IPS-18a (cell line): Measurements from ENCODE around the gene MYH7.

Experiments used
- H3K27ac ChIP-seq: one replicate; pipeline ENCODE4 v1.5.1; 2013; ENCODE audit warnings: low read length
- H3K27me3 ChIP-seq: one replicate; pipeline ENCODE4 v1.6.1; 2013; ENCODE audit warnings: mild to moderate bottlenecking, low read length; ENCODE audit not compliant: control insufficient read depth, insufficient read depth
- H3K36me3 ChIP-seq: one replicate; pipeline ENCODE4 v1.6.1; 2013; ENCODE audit warnings: low read depth, low read length; ENCODE audit not compliant: control insufficient read depth
- H3K4me1 ChIP-seq: one replicate; pipeline ENCODE4 v1.6.1; 2013; ENCODE audit warnings: low read depth, low read length; ENCODE audit not compliant: control insufficient read depth
- H3K4me3 ChIP-seq: one replicate; pipeline ENCODE4 v1.5.1; 2013; ENCODE audit warnings: low read length
- H3K9ac ChIP-seq: one replicate; pipeline ENCODE4 v1.6.1; 2013; ENCODE audit warnings: mild to moderate bottlenecking, low read length, moderate library complexity
- H3K9me3 ChIP-seq: one replicate; pipeline ENCODE4 v1.6.1; 2013; ENCODE audit warnings: low read depth, low read length; ENCODE audit not compliant: control insufficient read depth

The MYH7 gene

DNA sequence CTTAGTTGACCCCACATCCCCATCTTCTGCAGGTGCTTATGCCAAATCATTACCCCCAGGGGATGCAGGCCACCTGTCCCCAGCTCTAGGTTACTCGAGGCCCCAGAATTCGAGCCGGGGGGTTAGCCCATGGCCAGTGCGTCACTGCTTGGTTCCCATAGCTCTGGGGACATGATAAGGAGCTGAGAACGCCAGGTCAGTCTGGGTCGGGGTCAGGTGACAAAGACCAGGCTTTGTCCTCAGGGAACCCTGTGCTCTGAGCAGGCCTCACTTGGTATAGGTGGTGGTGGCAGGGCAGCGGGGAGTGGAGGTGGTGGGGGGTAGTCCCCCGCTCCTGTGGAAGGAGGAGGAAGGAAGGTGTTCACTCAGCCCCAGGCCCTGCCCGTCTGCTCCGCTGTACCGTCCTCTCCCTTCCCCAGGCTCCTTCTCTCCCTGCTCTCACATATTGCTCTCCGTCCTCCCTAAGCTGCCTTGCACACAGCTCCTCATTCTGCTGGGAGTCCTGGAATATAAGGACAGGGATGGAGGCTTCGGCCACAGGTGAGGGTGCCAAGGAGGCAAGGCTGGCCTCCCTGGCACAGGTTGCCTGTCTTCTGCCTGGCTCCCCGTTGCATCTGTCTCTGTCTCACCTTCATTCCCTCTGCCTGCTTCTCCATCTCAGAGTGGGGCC, 25.4 kb downstream of the MYH7 start:
- Histone ChIP-seq H3K9ac (no peak overlapping the region), H3K4me3 (no peak overlapping the region), H3K4me1 (no peaks in the 10 kb centered on the region), H3K36me3 (no peaks in the 10 kb centered on the region), H3K27me3 (no peaks in the 10 kb centered on the region), H3K27ac (no peak overlapping the region), H3K9me3 (no peaks in the 10 kb centered on the region)

DNA sequence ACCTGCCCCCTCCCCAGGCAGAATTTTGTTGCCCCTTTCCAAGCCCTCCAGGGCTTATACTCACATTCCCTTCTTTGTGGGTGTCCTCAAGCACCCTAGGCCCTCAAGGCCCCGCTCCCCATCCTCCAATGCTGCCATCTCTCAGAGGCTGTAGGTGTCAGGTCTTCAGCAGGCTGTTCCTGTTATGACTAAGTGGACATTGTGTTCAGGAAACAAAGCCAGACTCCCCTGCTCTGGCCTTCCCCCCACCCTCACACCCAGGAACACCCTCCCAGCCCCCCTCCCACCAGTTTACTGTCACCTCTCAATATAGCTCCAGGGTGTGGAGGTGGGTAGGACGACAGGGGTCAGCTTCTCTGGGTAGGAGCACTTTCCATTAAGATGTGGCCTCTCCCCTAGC, 26.0 kb downstream of the MYH7 start:
- Histone ChIP-seq H3K9me3 (no peaks in the 10 kb centered on the region), H3K27ac (no peak overlapping the region), H3K4me3 (no peak overlapping the region), H3K36me3 (no peaks in the 10 kb centered on the region), H3K27me3 (no peaks in the 10 kb centered on the region), H3K4me1 (no peaks in the 10 kb centered on the region), H3K9ac (no peak overlapping the region)

DNA sequence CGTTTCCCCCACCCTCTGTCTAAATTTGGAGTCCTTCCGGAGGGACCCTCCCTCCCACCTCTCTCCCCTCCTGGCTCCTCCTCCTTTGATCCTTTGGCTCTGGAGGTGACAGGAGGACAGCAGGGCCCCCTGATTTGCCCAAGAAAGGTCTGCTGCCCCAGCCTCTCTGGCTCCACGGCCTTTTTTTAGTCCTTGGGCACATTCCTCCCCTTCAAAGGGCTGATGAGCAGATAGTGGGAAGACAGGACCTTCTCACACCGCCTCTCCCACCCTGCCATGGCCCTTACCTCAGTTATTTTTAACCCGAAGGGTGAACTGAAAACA, 27.2 kb downstream of the MYH7 start:
- H3K9ac ChIP-seq: no peak overlapping the region
- H3K27ac ChIP-seq: no peak overlapping the region
- no peaks in the 10 kb centered on the region for H3K27me3 ChIP-seq
- H3K4me3 ChIP-seq: no peak overlapping the region
- no peaks in the 10 kb centered on the region for H3K36me3 ChIP-seq
- no peaks in the 10 kb centered on the region for H3K9me3 ChIP-seq
- no peaks in the 10 kb centered on the region for H3K4me1 ChIP-seq

DNA sequence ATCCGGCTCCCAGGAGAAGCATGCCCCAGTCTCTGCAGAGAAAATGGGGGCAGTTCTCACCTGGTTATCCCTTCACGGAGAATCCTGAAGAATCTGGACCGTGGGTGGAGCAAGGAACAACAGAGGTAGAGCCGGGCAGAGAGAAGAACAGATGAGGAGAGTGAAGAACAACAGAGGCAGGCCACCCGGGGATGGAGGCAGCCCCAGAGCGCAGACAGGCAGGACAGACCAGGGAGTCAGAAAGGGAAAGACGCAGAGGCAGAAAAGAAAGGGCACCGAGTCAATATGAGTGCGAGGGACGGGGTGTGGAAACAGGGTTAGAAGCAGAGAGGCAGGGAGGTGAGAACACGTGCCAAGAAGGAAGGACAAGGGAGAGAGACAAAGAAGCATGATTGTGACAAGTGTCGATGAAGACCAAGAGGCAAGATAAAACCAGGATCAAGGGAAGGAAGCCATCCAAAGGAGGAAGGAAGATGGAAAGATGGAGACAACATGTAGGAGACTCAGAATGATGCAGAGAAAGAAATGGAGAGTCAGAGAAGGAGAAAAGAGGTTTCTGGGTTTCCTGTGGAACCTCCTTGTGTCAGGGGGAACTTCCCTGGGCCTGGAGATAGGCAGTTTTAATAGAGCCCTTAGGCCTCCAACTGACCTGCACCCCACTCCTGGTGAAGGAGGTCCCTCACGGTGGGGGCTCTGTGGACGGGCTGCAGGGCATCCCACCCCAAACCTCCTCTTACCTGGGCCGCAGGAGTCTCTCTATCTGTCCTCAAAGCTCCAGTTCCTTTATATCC, 27.7 kb downstream of the MYH7 start, which contains the start of gene MYH6:
MYH6 (minus strand) TSS at position 758 of the 791 bp plus-strand sequence. CDS start 1,050 bp downstream, outside the sequence.
- Histone ChIP-seq H3K4me3 (no peak within 1 kb of the TSS), H3K9me3 (no peaks in the 10 kb centered on the region), H3K36me3 (no peaks in the 10 kb centered on the region), H3K27me3 (no peaks in the 10 kb centered on the region), H3K9ac (no peak within 1 kb of the TSS), H3K27ac (no peak within 1 kb of the TSS), H3K4me1 (no peaks in the 10 kb centered on the region)

DNA sequence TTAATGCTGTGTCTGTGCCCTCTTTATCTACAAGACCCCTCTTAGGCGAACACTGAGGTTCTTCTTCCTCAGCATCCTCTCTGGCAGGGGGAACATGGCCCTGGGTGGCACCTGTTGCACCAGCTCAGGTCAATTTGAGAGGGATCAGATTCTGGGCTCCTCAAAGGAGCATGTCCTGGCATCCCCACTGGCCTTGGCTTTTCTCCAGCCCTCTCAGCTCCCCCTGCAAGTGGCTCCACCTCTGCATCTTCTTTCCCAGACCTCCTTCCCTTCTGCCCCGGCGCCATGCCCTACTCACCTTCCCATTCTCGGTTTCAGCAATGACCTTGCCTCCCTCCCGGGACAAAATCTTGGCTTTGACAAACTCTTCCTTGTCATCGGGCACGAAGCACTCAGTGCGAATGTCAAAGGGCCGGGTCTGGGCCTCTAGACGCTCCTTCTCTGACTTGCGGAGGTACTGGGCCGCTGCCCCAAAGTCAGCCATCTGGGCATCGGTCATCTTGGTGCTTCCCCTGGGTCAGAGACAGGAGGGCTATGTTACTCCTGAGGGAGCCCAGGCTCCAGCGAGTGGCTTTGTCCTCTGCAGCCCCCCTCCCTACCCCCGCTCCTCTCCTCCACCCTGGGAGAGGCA, 28.6 kb downstream of the MYH7 start:
- Histone ChIP-seq H3K4me3 (no peak overlapping the region), H3K9ac (no peak overlapping the region), H3K9me3 (no peaks in the 10 kb centered on the region), H3K27me3 (no peaks in the 10 kb centered on the region), H3K36me3 (no peaks in the 10 kb centered on the region), H3K4me1 (no peaks in the 10 kb centered on the region), H3K27ac (no peak overlapping the region)

DNA sequence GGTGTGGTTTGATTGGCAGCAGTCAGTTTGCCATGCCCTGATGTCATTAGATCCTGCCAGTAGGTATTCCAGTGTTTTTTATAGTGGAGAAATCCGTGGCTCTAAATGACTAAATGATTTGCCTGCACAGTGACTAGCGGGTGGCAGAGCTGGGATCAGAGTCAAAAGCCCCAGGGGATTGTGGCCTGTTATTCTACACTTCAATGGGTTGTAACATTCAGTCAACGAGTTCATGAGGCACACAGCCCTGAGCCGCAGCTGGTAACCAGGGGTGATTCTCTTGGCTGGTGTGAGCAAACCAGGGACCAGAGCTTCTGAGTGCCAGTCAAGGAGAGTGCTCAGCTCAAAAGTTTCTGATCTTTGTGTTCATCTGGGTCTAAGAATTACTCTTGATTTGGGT, 29.2 kb downstream of the MYH7 start:
- no peaks in the 10 kb centered on the region for H3K9me3 ChIP-seq
- no peaks in the 10 kb centered on the region for H3K4me1 ChIP-seq
- H3K9ac ChIP-seq: no peak overlapping the region
- no peak overlapping the region for H3K4me3 ChIP-seq
- no peaks in the 10 kb centered on the region for H3K36me3 ChIP-seq
- H3K27ac ChIP-seq: no peak overlapping the region
- H3K27me3 ChIP-seq: no peaks in the 10 kb centered on the region

DNA sequence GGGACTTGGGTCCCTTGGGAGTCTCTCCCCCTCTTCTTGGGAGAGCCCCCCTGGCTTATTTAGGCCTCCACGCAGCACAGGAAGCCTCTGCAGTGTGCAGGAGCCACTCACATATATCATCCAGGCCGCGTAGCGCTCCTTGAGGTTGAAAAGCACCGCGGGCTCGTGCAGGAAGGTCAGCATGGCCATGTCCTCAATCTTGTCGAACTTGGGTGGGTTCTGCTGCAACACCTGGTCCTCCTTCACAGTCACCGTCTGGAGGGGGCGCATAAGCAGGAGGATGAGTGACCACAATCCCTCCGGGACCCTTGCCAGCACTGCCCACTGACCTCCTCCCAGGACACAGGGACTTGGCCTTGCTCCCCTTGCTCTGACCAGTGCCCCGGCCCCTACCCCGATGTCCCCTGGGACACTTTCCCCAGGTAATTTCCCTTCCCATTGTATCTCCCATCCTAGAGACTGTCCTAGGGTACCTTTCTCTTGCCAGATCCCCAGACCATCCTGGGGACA, 29.9 kb downstream of the MYH7 start:
- H3K27ac ChIP-seq: no peak overlapping the region
- H3K9ac ChIP-seq: no peak overlapping the region
- H3K27me3 ChIP-seq: no peaks in the 10 kb centered on the region
- H3K9me3 ChIP-seq: no peaks in the 10 kb centered on the region
- no peak overlapping the region for H3K4me3 ChIP-seq
- H3K36me3 ChIP-seq: no peaks in the 10 kb centered on the region
- no peaks in the 10 kb centered on the region for H3K4me1 ChIP-seq

DNA sequence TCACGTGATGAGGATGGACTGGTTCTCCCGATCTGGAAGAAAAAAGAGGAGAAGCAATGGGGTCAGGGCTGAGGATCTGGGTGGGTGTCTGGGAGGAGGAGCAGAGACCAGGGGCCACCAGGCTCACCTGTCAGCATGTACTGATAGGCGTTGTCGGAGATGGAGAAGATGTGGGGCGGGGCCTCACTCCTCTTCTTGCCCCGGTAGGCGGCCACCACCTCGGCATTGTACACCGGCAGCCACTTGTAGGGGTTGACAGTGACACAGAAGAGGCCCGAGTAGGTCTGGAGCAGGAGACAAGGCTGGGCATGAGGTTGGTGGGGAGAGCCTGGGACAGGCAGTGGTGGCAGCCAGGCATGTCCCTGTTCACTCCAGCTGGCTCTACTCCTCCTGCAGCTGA, 30.4 kb downstream of the MYH7 start:
- H3K27me3 ChIP-seq: no peaks in the 10 kb centered on the region
- H3K9me3 ChIP-seq: no peaks in the 10 kb centered on the region
- H3K27ac ChIP-seq: no peak overlapping the region
- no peak overlapping the region for H3K4me3 ChIP-seq
- H3K36me3 ChIP-seq: no peaks in the 10 kb centered on the region
- H3K4me1 ChIP-seq: no peaks in the 10 kb centered on the region
- H3K9ac ChIP-seq: no peak overlapping the region

DNA sequence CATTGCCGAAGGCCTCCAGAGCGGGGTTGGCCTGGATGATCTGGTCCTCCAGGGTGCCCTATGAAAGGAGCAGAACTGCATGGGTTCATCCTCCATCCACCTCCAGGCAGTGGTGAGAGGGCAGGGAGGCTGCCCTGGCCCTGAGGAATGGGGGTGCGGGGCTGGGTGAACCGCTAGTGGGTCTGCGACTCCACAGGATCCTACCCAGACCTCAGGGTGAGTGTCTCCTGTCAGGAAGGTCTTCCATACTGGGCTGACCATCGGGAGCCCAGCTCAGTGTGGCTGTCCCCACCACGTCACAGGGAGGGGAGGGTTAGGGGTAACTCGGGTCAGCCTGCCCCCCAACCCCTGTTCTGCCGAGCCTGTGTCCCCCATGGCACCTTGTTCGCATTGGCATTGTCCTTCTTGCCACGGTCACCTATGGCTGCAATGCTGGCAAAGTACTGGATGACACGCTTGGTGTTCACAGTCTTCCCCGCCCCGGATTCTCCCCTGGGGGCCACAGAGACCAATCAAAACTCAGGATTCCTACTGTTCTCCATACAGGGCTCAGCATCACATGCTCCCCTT, 31.0 kb downstream of the MYH7 start:
- Histone ChIP-seq H3K4me1 (no peaks in the 10 kb centered on the region), H3K36me3 (no peaks in the 10 kb centered on the region), H3K27ac (no peak overlapping the region), H3K27me3 (no peaks in the 10 kb centered on the region), H3K9me3 (no peaks in the 10 kb centered on the region), H3K4me3 (no peak overlapping the region), H3K9ac (no peak overlapping the region)

DNA sequence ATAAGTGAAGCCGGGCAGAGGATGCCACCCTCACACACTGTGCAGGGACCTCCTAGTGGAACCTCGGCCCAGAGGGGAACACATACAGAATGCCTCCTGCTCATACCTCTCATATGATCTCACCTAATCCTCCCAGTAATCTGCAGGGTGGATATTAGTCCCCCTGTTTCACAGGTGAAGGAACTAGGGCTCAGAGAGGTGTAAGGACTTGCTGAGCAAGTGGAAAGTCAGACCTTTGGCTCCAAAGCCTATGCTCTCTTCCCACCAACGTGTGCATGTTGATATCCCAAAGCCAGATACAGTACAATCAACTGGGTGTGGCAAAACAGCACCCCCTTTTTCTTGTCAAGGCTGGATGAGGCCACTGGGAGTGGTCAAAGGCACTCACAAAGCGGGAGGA, 31.6 kb downstream of the MYH7 start:
- no peaks in the 10 kb centered on the region for H3K36me3 ChIP-seq
- no peaks in the 10 kb centered on the region for H3K4me1 ChIP-seq
- H3K27ac ChIP-seq: no peak overlapping the region
- no peaks in the 10 kb centered on the region for H3K27me3 ChIP-seq
- H3K4me3 ChIP-seq: no peak overlapping the region
- no peaks in the 10 kb centered on the region for H3K9me3 ChIP-seq
- H3K9ac ChIP-seq: no peak overlapping the region

DNA sequence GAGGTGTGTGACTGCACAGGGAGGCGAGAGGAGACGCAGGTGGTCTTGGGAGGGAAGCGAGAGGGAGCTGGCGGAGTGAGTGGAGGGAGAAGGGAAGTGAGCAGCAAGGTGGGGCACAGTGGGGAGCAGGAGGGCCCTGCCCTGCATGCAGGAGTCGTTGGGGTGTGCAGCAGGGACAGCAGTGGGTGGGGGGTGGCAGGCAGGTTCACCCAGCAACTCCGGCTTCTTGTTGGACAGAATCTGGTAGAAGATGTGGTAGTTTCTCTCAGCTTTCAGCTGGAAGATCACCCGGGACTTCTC, 32.4 kb downstream of the MYH7 start:
- Histone ChIP-seq H3K9ac (no peak overlapping the region), H3K27me3 (no peaks in the 10 kb centered on the region), H3K36me3 (no peaks in the 10 kb centered on the region), H3K4me1 (no peaks in the 10 kb centered on the region), H3K9me3 (no peaks in the 10 kb centered on the region), H3K4me3 (no peak overlapping the region), H3K27ac (no peak overlapping the region)
